Measurements from ENCODE around the gene PIGU. TPM values are rescaled to one million over a fixed set of nuclear protein-coding genes. Genes with fewer than 3 reads are reported as not detected.

Gene PIGU
- total and polyA plus RNA-seq, 2 of the 13 experiments (the other 11 are each of a cell fraction or from before 2014, with no cell fraction given), result 45.5 to 231 TPM

GRCh38 chr20:34705008-34705396 is 28.1 kb upstream of the PIGU start (continued):
- 0 out of 2 replicates have a peak, but pooled peaks have one; percentile 9 for TF ChIP-seq RNF219 (CRISPR knock-in tag; IDR thresholded peaks at IDR 0.05)
- no peak for TF ChIP-seq ZNF790 (CRISPR knock-in tag; IDR thresholded peaks at IDR 0.05; ENCODE audit: borderline replicate concordance)
- peak; percentile 91 for TF ChIP-seq MTERF4 (CRISPR knock-in tag; IDR thresholded peaks at IDR 0.05)
- no peak for TF ChIP-seq HNF4G (IDR thresholded peaks at IDR 0.05; ENCODE audit: borderline replicate concordance, low read depth, low read length)
- peak; percentile 79; the same call in 1 of the 2 replicates for TF ChIP-seq HNF4G (CRISPR knock-in tag; IDR thresholded peaks at IDR 0.05; ENCODE audit: borderline replicate concordance, low read depth)
- peak; percentile 41; the same call in 1 of the 2 replicates for TF ChIP-seq ZNF317 (CRISPR knock-in tag; IDR thresholded peaks at IDR 0.05)
- TF ChIP-seq TAF1 (CRISPR knock-in tag; IDR thresholded peaks at IDR 0.05), result no peak
- TF ChIP-seq ADNP (CRISPR knock-in tag; IDR thresholded peaks at IDR 0.05), result no peak
- TF ChIP-seq, protein P1, sequence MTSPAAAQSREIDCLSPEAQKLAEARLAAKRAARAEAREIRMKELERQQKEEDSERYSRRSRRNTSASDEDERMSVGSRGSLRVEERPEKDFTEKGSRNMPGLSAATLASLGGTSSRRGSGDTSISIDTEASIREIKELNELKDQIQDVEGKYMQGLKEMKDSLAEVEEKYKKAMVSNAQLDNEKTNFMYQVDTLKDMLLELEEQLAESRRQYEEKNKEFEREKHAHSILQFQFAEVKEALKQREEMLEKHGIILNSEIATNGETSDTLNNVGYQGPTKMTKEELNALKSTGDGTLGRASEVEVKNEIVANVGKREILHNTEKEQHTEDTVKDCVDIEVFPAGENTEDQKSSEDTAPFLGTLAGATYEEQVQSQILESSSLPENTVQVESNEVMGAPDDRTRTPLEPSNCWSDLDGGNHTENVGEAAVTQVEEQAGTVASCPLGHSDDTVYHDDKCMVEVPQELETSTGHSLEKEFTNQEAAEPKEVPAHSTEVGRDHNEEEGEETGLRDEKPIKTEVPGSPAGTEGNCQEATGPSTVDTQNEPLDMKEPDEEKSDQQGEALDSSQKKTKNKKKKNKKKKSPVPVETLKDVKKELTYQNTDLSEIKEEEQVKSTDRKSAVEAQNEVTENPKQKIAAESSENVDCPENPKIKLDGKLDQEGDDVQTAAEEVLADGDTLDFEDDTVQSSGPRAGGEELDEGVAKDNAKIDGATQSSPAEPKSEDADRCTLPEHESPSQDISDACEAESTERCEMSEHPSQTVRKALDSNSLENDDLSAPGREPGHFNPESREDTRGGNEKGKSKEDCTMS (CRISPR knock-in tag; conservative IDR thresholded peaks at IDR 0.05), result no peak
- TF ChIP-seq ZNF737 (CRISPR knock-in tag; IDR thresholded peaks at IDR 0.05; ENCODE audit: borderline replicate concordance), result peak; percentile 90; the same call in 1 of the 2 replicates
- TF ChIP-seq, protein P2, sequence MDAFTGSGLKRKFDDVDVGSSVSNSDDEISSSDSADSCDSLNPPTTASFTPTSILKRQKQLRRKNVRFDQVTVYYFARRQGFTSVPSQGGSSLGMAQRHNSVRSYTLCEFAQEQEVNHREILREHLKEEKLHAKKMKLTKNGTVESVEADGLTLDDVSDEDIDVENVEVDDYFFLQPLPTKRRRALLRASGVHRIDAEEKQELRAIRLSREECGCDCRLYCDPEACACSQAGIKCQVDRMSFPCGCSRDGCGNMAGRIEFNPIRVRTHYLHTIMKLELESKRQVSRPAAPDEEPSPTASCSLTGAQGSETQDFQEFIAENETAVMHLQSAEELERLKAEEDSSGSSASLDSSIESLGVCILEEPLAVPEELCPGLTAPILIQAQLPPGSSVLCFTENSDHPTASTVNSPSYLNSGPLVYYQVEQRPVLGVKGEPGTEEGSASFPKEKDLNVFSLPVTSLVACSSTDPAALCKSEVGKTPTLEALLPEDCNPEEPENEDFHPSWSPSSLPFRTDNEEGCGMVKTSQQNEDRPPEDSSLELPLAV (CRISPR knock-in tag; conservative IDR thresholded peaks at IDR 0.05; ENCODE audit: low read depth), result no peak
- peak; percentile 50; the same call in 1 of the 2 replicates for TF ChIP-seq ZNF335 (CRISPR knock-in tag; IDR thresholded peaks at IDR 0.05)
- TF ChIP-seq CREBL2 (CRISPR knock-in tag; IDR thresholded peaks at IDR 0.05; ENCODE audit: borderline replicate concordance), result 0 out of 2 replicates have a peak, but pooled peaks have one; percentile 64
- no peak for TF ChIP-seq ZNF256 (CRISPR knock-in tag; conservative IDR thresholded peaks at IDR 0.05)
- TF ChIP-seq BRD4 (CRISPR knock-in tag; IDR thresholded peaks at IDR 0.05), result peak; percentile 18; the same call in 1 of the 2 replicates
- 0 out of 2 replicates have a peak, but pooled peaks have one; percentile 8 for TF ChIP-seq ZNF543 (CRISPR knock-in tag; IDR thresholded peaks at IDR 0.05)
- no peak for TF ChIP-seq GATAD1 (CRISPR knock-in tag; IDR thresholded peaks at IDR 0.05)
- TF ChIP-seq ZNF10 (CRISPR knock-in tag; IDR thresholded peaks at IDR 0.05; ENCODE audit: borderline replicate concordance, low read depth), result 0 out of 2 replicates have a peak, but pooled peaks have one; percentile 71
- no peak for TF ChIP-seq SP140L (CRISPR knock-in tag; IDR thresholded peaks at IDR 0.05; ENCODE audit: borderline replicate concordance)
- TF ChIP-seq, protein P3, sequence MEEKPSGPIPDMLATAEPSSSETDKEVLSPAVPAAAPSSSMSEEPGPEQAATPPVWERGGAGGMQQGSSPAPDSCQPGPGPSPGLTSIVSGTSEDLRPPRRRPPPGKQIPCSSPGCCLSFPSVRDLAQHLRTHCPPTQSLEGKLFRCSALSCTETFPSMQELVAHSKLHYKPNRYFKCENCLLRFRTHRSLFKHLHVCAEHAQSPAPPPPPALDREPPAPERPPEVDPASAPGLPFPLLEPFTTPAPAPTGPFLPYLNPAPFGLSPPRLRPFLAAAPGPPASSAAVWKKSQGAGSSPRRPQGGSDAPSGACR (CRISPR knock-in tag; IDR thresholded peaks at IDR 0.05), result no peak; the same call in 1 of the 2 replicates
- TF ChIP-seq ZBTB7A (CRISPR knock-in tag; IDR thresholded peaks at IDR 0.05), result 0 out of 2 replicates have a peak, but pooled peaks have one; percentile 71
- no peak; the same call in 1 of the 2 replicates for TF ChIP-seq ZNF546 (CRISPR knock-in tag; conservative IDR thresholded peaks at IDR 0.05)
